Psoas muscle (tissue), 8 donors: ENCODE measurements around the gene GABRB1. TPM values are rescaled to one million over a fixed set of nuclear protein-coding genes. Genes with fewer than 3 reads are reported as not detected.

ENCODE experiments used
- ATAC-seq, 4 donors: fragments of 200-7000 bp; cut with Tn5 transposase; one replicate each; pipeline ENCODE4 v1.9.1; 2020; ENCODE audit warnings: moderate library complexity in 3 of 4, mild to moderate bottlenecking in 2 of 4
- DNase-seq, 2 donors: peaks; one replicate each; pipeline ENCODE4 v3.0.0-alpha.2; 2020
- H3K27ac ChIP-seq: fragments of 200-600 bp; one replicate; pipeline ENCODE4 v1.8.0; 2022
- H3K27me3 ChIP-seq, 3 donors: fragments of 200-600 bp in 1 of 3; one replicate each; pipeline versions ENCODE4 v1.6.1 to v1.8.0; 2013 to 2022; ENCODE audit warnings: low read length in 2 of 3, mild to moderate bottlenecking in 2 of 3, moderate library complexity in 1 of 3; ENCODE audit not compliant: insufficient read depth in 3 of 3
- H3K36me3 ChIP-seq, 2 donors: fragments of 200-600 bp in 1 of 2; one replicate each; pipeline versions ENCODE4 v1.6.1 to v1.8.0; 2013 to 2022; ENCODE audit warnings: low read depth in 1 of 2, mild to moderate bottlenecking in 1 of 2, moderate library complexity in 1 of 2; ENCODE audit not compliant: insufficient read depth in 1 of 2
- H3K4me1 ChIP-seq: fragments of 200-600 bp; one replicate; pipeline ENCODE4 v1.8.0; 2022
- H3K4me3 ChIP-seq: fragments of 200-600 bp; one replicate; pipeline ENCODE4 v1.8.0; 2022; ENCODE audit warnings: mild to moderate bottlenecking
- H3K9me3 ChIP-seq: fragments of 200-600 bp; one replicate; pipeline ENCODE4 v1.8.0; 2022
- CTCF ChIP-seq: fragments of 200-600 bp; IDR thresholded peaks from one replicate; pipeline ENCODE4 v1.8.0; 2022; ENCODE audit warnings: antibody characterized with exemption
- WGBS, 3 donors: extraction: QIAGEN DNeasy Blood & Tissue Kit; methylation state at CpG; one replicate each; pipeline versions ENCODE4 v1.1.6 to v1.1.7; 2013; 5-methylcytosine and 5-hydroxymethylcytosine counted together
- intact Hi-C, 2 donors: fragments of 100-400 bp; cut with DNase I; formaldehyde crosslinking; loops; one replicate each; pipeline versions ENCODE4 v1.11.0 to v1.14.2; 2022
- polyA plus RNA-seq, 3 donors: library from polyadenylated mRNA; stranded (reverse); fragments of 200-250 nt; gene quantifications; one replicate each; pipeline ENCODE4 v1.2.3, GENCODE V29; 2013
- total RNA-seq, 4 donors: library from RNA; stranded (reverse); fragmentation: NEBNext Ultra II Directional in 2 of 4; extraction: Animal tissue kit (Norgen Biotek cat#: 25700) in 2 of 4; gene quantifications; one replicate each; pipeline versions ENCODE4 v1.2.1 to v1.2.4, GENCODE V29; 2021 to 2023
- donor health status: healthy with polysubstance abuse.
- donor health status: DM: no; HTN: no; CAD: no; lungs with moderate emphysema.
- donor health status: Bipolar disorder and iron deficiency.
- donor health status: healthy.
- donor health status: DM: yes; HTN: yes; CAD: no.
- donor health status: DM: no; HTN: no; CAD: no.
- donor health status: DM: no; HTN: no; CAD: no.
- donor health status: DM: yes; HTN: yes; CAD: no.

Gene GABRB1
- total and polyA plus RNA-seq, 7 donors = not detected

DNA sequence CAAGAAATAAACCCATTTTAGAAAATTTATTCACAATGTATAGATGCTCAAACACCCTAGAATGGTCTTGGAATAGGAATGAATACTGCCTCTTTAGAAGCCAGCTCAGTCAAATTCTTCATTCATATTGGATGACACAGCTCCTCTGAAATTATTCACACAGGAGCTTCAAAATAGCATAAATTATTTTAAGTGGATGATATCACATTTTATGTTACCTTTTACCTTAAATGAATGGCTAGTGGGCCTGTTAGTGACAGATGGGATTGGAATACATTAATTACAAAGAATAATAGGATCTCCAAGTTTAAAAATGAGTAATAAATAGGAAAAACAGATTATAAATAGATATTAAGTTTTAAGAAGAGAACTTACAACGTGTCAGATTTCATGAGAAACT lies 184.4 kb downstream of the GABRB1 start:
- no peaks in the 10 kb centered on the region for H3K36me3 ChIP-seq
- no peaks in the 10 kb centered on the region for H3K27me3 ChIP-seq
- H3K9me3 ChIP-seq = no peaks in the 10 kb centered on the region
- no peak overlapping the region for H3K27ac ChIP-seq
- no peak for DNase-seq
- TF ChIP-seq CTCF = no peak
- no peak for ATAC-seq
- no peak overlapping the region for H3K4me3 ChIP-seq
- no peaks in the 10 kb centered on the region for H3K4me1 ChIP-seq
- intact Hi-C loops = no loop called here
- 16 to 18% (median 18%) methylated on average over 1 of the region's 1 CpG for WGBS, 3 donors

GRCh38 chr4:47217291-47217690 lies 185.9 kb downstream of the GABRB1 start:
- no peaks in the 10 kb centered on the region for H3K27me3 ChIP-seq
- H3K4me3 ChIP-seq = no peak overlapping the region
- H3K27ac ChIP-seq = no peak overlapping the region
- no peaks in the 10 kb centered on the region for H3K9me3 ChIP-seq
- H3K4me1 ChIP-seq = no peaks in the 10 kb centered on the region
- DNase-seq (no peak), ATAC-seq (no peak)
- TF ChIP-seq CTCF = no peak
- intact Hi-C loops = no loop called here
- no peaks in the 10 kb centered on the region for H3K36me3 ChIP-seq
- WGBS, 3 donors = 54 to 63% (median 63%) methylated on average over 1 of the region's 1 CpG

DNA sequence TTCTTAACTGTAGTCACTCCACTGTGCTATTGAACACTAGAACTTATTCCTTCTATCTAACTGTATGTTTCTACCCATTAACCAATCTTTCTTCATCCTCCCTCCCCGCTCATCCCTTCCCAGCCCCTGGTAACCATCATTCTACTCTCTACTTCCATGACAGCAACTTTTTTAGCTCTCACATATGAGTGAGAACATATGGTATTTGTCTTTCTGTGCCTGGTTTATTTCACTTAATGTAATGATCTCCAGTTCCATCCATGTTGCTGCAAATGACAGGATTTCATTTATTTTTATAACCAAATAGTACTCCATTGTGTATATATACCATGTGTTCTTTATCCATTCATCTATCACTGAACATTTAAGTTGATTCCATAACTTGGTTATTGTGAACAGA lies 186.5 kb downstream of the GABRB1 start:
- ATAC-seq (no peak), DNase-seq (no peak)
- Histone ChIP-seq H3K27me3 (no peaks in the 10 kb centered on the region), H3K27ac (no peak overlapping the region), H3K4me1 (no peaks in the 10 kb centered on the region), H3K9me3 (no peaks in the 10 kb centered on the region), H3K36me3 (no peaks in the 10 kb centered on the region), H3K4me3 (no peak overlapping the region)
- 58 to 74% (median 65%) methylated on average over 1 of the region's 1 CpG for WGBS, 3 donors
- intact Hi-C loops = no loop called here
- no peak for TF ChIP-seq CTCF

GRCh38 chr4:47218631-47219030 lies 187.3 kb downstream of the GABRB1 start:
- H3K4me3 ChIP-seq = no peak overlapping the region
- intact Hi-C loops = no loop called here
- no peaks in the 10 kb centered on the region for H3K9me3 ChIP-seq
- TF ChIP-seq CTCF = no peak
- H3K4me1 ChIP-seq = no peaks in the 10 kb centered on the region
- no peak for DNase-seq
- WGBS, 3 donors = 75 to 85% (median 76%) methylated on average over 1 of the region's 1 CpG
- H3K27ac ChIP-seq = no peak overlapping the region
- no peaks in the 10 kb centered on the region for H3K27me3 ChIP-seq
- no peaks in the 10 kb centered on the region for H3K36me3 ChIP-seq
- no peak for ATAC-seq

DNA sequence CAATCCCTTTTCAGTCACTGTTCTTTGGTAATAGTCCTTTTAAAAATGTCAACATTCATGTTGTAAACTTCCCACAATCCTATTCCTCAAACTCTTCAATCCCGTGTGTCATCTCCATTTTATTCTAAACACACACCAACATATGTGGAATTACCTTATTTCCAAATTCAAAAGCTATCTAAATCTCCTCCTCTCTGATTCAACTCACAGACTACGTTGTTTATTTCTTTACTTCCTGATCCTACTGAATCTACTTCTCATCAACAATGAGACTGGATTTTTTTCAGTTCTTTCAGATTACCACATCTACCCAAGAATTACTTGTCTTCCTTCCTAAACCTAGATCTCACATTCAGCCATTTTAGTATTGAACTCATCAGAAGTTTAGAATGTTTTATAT lies 188.2 kb downstream of the GABRB1 start:
- WGBS, 3 donors = 61 to 67% (median 66%) methylated on average over 2 of the region's 2 CpGs
- intact Hi-C loops = no loop called here
- Histone ChIP-seq H3K9me3 (no peaks in the 10 kb centered on the region), H3K4me1 (no peaks in the 10 kb centered on the region), H3K4me3 (no peak overlapping the region), H3K27me3 (no peaks in the 10 kb centered on the region), H3K36me3 (no peaks in the 10 kb centered on the region), H3K27ac (no peak overlapping the region)
- DNase-seq (no peak), ATAC-seq (no peak)
- TF ChIP-seq CTCF = no peak
